Activated B cell treated with CpG ODN at 0.5 μM for 24 hours (primary cell): ENCODE results near the gene ADGRF1. TPM values are rescaled to one million over a fixed set of nuclear protein-coding genes. Genes with fewer than 3 reads are reported as not detected.

Experiments
- ATAC-seq: fragments of 200-7000 bp; cut with Tn5 transposase; one replicate; pipeline ENCODE4 v1.10.0; 2021; ENCODE audit warnings: low read depth, mild to moderate bottlenecking, moderate library complexity
- CTCF ChIA-PET: fragments of 350-600 bp; sonication (Branson Sonifier 250); formaldehyde crosslinking; loops from one replicate; lab custom pipeline; 2021; ENCODE audit warnings: antibody characterized with exemption; lab: Charles Lee
- POLR2A ChIA-PET: fragments of 350-600 bp; sonication (Branson Sonifier 250); formaldehyde crosslinking; loops from one replicate; lab custom pipeline; 2021; ENCODE audit warnings: antibody characterized with exemption; lab: Charles Lee
- DNase-seq: peaks from one replicate; pipeline ENCODE4 v3.0.0; 2022
- H3K27ac Mint-ChIP-seq: one replicate; pipeline ENCODE4 v1.8.0; 2020; ENCODE audit warnings: mixed read lengths
- H3K27me3 Mint-ChIP-seq: one replicate; pipeline ENCODE4 v1.8.0; 2021; ENCODE audit warnings: mixed read lengths
- H3K36me3 Mint-ChIP-seq: one replicate; pipeline ENCODE4 v1.8.0; 2021; ENCODE audit warnings: low read depth, mixed read lengths
- H3K4me1 Mint-ChIP-seq: one replicate; pipeline ENCODE4 v1.8.0; 2021; ENCODE audit warnings: mixed read lengths
- H3K4me3 Mint-ChIP-seq: one replicate; pipeline ENCODE4 v1.8.0; 2020; ENCODE audit warnings: mild to moderate bottlenecking, mixed read lengths
- H3K9me3 Mint-ChIP-seq: one replicate; pipeline ENCODE4 v1.8.0; 2020; ENCODE audit warnings: mixed read lengths
- intact Hi-C: fragments of 100-400 bp; cut with micrococcal nuclease; formaldehyde crosslinking; loops from one replicate; pipeline ENCODE4 v1.15.1; 2024
- total RNA-seq: library from RNA; stranded (reverse); gene quantifications from 2 replicates; pipeline ENCODE4 v1.2.3, GENCODE V29; 2022
- TF ChIP-seq, protein P1 (sequence below): fragments of 200-600 bp; IDR thresholded peaks from one replicate; pipeline ENCODE4 v1.8.0; 2022; ENCODE audit warnings: antibody characterized with exemption, mild to moderate bottlenecking

ADGRF1 gene
- total RNA-seq, 1 donor from 2014 or later = not detected

DNA sequence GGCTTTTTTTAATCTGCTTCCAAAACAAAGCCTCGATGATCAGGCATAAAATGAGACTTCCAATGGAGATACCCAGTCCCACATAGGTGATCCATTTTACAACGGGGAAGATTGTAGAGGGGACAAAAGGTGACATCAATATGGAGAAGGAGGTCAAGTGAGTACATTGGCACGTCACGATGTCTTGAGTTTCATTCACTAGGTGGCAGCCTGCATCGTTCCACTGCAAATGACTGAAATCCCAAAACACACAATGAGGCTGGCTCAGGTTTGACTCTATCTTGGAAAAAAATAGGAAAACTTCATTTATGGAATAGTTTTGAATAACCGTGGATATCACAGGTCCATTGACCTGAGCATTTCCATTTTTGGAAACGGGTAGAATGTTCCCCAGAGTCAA is 32.5 kb downstream of the ADGRF1 start:
- POLR2A ChIA-PET = no interaction called here
- CTCF ChIA-PET = no interaction called here
- Mint-ChIP-seq H3K36me3 (no peaks in the 10 kb centered on the region), H3K27me3 (no peaks in the 10 kb centered on the region), H3K4me3 (no peak overlapping the region), H3K4me1 (no peaks in the 10 kb centered on the region), H3K27ac (no peak overlapping the region), H3K9me3 (peaks cover 2% of the 10 kb centered on the region)
- ATAC-seq = no peak
- no peak for DNase-seq
- TF ChIP-seq, protein P1, sequence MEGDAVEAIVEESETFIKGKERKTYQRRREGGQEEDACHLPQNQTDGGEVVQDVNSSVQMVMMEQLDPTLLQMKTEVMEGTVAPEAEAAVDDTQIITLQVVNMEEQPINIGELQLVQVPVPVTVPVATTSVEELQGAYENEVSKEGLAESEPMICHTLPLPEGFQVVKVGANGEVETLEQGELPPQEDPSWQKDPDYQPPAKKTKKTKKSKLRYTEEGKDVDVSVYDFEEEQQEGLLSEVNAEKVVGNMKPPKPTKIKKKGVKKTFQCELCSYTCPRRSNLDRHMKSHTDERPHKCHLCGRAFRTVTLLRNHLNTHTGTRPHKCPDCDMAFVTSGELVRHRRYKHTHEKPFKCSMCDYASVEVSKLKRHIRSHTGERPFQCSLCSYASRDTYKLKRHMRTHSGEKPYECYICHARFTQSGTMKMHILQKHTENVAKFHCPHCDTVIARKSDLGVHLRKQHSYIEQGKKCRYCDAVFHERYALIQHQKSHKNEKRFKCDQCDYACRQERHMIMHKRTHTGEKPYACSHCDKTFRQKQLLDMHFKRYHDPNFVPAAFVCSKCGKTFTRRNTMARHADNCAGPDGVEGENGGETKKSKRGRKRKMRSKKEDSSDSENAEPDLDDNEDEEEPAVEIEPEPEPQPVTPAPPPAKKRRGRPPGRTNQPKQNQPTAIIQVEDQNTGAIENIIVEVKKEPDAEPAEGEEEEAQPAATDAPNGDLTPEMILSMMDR = no peak
- intact Hi-C loops = no loop called here

DNA sequence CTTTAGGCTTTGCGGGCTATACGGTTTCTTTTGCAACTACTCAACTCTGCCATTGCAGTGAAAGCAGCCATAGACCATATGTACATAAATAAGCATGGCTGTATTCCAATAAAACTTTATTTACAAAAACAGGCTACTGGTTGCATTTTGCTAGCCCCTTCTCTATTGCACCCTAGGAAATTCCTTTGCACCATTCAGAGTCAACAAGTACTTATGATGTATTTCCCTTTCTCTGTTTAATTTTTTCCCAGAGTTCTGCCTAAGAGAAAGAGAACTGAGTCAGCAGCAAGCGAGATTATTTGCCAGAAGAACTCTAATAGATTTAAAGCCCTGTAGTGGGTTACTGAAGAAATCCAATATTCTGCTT is 33.8 kb downstream of the ADGRF1 start:
- intact Hi-C loops = no loop called here
- TF ChIP-seq, protein P1 = no peak
- no peaks in the 10 kb centered on the region for H3K36me3 Mint-ChIP-seq
- POLR2A ChIA-PET = no interaction called here
- H3K27ac Mint-ChIP-seq = no peak overlapping the region
- CTCF ChIA-PET = no interaction called here
- H3K4me1 Mint-ChIP-seq = no peaks in the 10 kb centered on the region
- no peak overlapping the region for H3K4me3 Mint-ChIP-seq
- H3K27me3 Mint-ChIP-seq = peaks cover 3% of the 10 kb centered on the region
- ATAC-seq = no peak
- no peak for DNase-seq
- no peaks in the 10 kb centered on the region for H3K9me3 Mint-ChIP-seq

DNA sequence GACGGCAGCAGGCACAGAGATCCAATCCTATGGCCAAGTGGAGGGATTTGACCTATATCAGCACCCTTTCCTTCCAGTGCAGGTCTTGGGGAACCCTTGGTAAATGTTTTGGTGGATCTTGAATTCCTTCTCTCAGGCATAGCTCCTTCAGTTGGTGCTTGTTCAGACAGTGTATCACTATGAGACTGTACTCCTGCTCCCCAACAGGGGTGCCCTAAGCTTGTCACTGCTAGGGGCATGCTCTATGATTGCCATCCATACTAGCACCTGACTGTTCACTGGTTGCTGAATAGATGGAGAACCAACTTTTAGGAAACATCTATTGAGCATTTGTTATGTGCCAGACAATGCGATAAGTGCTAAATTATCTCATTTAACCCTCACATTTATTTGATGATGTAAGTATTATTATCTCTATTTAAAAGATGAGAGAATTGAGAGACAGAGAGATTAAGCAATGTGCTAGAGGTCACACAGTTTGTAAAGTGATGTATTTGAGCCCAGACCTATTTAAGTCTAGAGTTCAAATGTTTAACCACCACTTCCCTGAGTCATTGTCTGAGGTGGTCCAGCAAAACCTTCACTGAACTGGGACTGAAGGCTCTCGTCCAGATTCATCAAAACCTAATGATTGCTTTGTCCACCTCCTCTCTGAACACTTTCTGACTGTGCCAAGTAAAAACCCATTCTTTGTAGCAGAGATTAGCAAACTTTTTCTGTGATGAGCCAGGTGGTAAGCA is 34.3 kb downstream of the ADGRF1 start:
- TF ChIP-seq, protein P1 = no peak
- ATAC-seq = no peak
- POLR2A ChIA-PET = no interaction called here

DNA sequence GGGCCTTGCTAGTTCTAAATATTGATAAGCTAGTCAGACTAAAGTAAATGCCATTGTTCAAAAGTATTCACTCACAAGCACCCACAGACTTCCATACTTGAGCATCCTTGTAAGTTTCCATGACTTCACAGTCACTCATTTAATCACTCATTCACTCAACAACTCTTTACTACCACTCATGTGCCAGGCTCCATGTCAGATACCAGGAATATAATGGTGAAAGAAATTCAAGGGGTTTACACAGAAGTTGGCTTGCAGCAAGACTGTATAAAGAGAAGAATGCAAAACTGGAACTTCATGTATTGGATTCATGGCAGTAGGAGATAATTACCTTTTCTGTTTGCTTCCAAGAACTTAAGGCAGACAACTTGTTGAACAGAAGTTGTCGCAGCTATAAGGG is 36.6 kb downstream of the ADGRF1 start:
- no peak overlapping the region for H3K4me3 Mint-ChIP-seq
- no peaks in the 10 kb centered on the region for H3K36me3 Mint-ChIP-seq
- CTCF ChIA-PET = no interaction called here
- POLR2A ChIA-PET = no interaction called here
- no peaks in the 10 kb centered on the region for H3K9me3 Mint-ChIP-seq
- TF ChIP-seq, protein P1 = no peak
- intact Hi-C loops = no loop called here
- no peak overlapping the region for H3K27ac Mint-ChIP-seq
- H3K27me3 Mint-ChIP-seq = peaks cover 3% of the 10 kb centered on the region
- ATAC-seq (no peak), DNase-seq (no peak)
- H3K4me1 Mint-ChIP-seq = no peaks in the 10 kb centered on the region

More for the DNA sequence above, 34.3 kb downstream of the ADGRF1 start:
- no peaks in the 10 kb centered on the region for H3K9me3 Mint-ChIP-seq
- no peak overlapping the region for H3K4me3 Mint-ChIP-seq
- CTCF ChIA-PET = no interaction called here
- H3K4me1 Mint-ChIP-seq = no peaks in the 10 kb centered on the region
- H3K27ac Mint-ChIP-seq = no peak overlapping the region
- H3K36me3 Mint-ChIP-seq = no peaks in the 10 kb centered on the region
- H3K27me3 Mint-ChIP-seq = peaks cover 3% of the 10 kb centered on the region
- intact Hi-C loops = no loop called here
- DNase-seq = no peak

DNA sequence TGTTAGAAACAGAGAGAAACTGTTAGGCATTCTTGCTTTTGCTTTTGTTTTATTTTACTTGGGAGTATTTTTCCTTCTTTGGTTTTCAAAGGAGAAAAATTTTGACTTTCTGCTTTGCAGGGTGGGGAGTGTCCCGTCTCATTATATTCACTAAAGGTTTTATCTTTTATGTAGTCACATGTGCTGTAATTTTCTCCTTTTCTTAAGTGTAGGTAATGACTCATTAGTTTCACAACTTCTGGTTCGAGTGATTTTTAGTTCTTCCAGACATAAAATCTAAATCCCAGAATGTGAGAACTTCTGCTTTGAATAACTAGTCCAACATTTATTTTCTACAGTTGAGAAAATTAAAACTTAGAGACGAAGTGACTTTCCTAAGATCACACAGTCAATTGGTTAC is 37.7 kb downstream of the ADGRF1 start:
- no peaks in the 10 kb centered on the region for H3K9me3 Mint-ChIP-seq
- DNase-seq (no peak), ATAC-seq (no peak)
- intact Hi-C loops = no loop called here
- H3K27me3 Mint-ChIP-seq = peaks cover 3% of the 10 kb centered on the region
- ChIA-PET POLR2A (no interaction called here), CTCF (no interaction called here)
- H3K4me3 Mint-ChIP-seq = no peak overlapping the region
- TF ChIP-seq, protein P1 = no peak
- H3K27ac Mint-ChIP-seq = no peak overlapping the region
- no peaks in the 10 kb centered on the region for H3K4me1 Mint-ChIP-seq
- no peaks in the 10 kb centered on the region for H3K36me3 Mint-ChIP-seq
